Stimulated activated CD8-positive, alpha-beta memory T cell treated with anti-CD3 and anti-CD28 coated beads, Interleukin-2, amount 100 ng/mL, for 48 hours (primary cell): ENCODE data around the gene FGF5.
"Not testable (repeated sequence)": the region's sequence is repeated elsewhere in the genome, so short reads cannot be mapped to it uniquely, and the experiment has no call there.

Experiments
- DNase-seq, 2 donors: peaks; one replicate each; pipeline ENCODE4 v3.0.0-alpha.2; 2020; ENCODE audit warnings: low read depth in 2 of 2

The FGF5 gene

GRCh38 chr4:80253510-80253909 is 13.0 kb upstream of the FGF5 start:
- no peak for DNase-seq

DNA sequence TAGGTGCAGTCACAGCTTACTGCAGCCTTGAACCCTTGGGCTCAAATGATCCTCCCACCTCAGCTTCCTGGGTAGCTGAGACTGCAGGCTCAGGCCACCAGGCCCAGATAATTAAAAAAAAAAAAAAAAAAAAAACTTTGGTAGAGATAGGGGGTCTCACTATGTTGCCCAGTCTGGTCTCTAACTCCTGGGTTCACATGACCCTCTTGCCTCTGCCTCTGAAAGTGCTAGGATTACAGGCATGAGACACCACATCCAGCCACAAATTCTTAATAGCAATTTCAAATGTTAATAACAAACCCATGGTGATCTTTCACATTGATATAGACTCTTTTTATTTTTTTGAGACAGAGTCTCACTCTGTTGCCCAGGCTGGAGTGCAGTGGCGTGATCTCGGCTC is 12.3 kb upstream of the FGF5 start:
- no peak for DNase-seq

DNA sequence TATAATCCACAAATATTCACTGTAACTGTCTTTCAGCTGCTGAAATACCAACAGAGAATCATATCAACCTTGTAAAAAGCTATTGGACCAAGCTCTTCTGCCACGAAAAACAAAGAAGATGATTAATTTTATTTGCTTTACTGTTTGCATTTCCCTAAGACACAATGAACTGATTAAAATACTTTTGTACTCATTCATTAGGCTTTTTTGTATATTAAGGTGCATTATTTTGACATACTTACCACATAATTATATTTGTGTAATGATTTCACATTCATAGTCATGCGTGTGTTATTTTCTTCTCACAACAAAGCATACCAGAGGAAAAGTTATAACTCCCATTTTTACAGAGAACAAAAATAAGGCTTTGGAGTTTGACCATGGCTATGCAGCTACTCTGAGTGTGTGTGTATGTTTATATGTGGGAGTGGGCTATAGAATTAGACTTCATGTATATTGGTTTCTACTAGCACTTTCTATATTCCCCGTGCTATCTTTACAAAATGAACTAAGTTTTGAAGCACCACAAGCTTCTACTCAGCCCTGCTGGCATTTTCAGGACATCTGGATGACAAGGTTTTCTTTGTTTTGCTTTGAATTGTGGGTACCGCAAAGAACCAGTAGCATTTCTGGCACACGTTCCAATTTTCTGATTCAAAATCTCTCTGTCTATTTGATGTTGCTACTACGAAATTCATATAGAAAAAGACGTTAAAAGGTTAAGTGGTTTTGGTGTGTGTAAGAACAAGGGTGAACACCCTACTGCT is 11.0 kb upstream of the FGF5 start:
- no peak for DNase-seq

GRCh38 chr4:80257851-80258250 is 8.6 kb upstream of the FGF5 start:
- DNase-seq = no peak

GRCh38 chr4:80259012-80259411 is 7.5 kb upstream of the FGF5 start:
- no peak for DNase-seq

DNA sequence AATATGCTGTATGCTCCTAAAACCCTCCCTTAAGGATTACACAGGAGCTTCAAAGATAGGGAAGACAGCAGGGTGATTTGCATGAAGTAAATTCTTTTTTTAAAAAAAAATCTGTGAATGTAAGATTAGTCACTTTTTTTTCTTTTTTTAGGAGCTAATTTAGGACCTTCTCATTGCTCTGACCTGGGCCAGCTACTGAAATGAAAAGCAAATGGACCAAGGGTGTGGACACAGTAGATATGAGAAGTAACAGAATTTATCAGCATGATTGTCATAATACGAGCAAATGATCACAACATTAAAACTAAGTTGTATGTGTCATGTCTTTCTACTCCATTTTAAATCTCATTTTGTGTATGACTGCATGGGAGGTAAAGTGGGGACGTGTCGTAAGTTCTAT is 6.6 kb upstream of the FGF5 start:
- no peak for DNase-seq

- no peak for DNase-seq
Observed at GRCh38 chr4:80261989-80262600, 4.4 kb upstream of the FGF5 start.

GRCh38 chr4:80263541-80264351 is 2.7 kb upstream of the FGF5 start:
- DNase-seq = no peak

DNA sequence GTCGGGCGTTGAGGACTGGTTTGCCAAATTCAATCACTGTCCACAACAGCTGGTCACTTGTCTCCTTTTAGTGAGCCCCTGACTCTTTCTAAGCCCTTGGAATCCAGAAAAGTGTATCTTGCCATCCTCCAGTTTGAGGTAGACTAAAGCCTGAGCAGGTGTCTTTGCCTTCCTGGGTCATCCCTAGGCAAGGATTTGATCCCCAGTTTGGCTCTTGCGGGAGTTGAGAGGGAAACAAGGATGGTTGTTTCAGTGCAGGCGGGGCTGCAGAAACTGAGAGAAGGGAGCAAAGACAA is 2.2 kb upstream of the FGF5 start:
- no peak for DNase-seq

- DNase-seq = no peak
Observed at GRCh38 chr4:80264825-80265224, 1.6 kb upstream of the FGF5 start.

DNA sequence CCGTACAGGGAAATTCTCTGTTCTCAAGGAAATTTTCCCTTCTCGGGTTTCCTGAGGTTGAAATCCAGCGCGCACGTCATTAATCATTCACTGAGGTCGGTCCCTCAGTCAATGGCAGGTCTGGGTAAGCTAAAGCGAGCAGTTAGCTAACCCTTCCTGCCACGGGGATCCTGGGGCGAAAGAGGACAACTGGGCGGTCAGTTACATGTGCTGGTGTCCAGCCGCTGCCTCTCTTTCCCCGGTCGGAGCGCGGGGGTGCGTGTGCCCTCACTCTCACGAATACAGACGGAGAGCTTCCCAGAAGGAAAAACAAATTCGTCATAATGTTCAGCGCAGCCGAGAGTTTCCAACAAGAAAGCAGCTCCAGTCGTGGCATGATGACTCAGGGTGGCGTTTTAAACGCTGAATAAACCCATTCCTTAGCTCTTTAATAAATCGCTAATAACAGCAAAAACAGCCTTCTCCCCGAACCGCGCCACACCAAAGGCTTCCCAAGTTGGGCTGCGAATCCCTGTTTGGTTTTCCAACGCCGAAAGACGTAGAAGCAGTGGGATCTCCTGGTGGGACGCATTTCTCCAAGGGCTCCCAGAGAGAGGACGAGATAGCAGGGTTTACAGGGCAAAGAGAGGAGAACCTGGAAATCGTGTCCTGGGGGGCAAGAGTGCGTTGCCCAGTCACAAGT is 752 bp upstream of the FGF5 start:
- DNase-seq = no peak

DNA sequence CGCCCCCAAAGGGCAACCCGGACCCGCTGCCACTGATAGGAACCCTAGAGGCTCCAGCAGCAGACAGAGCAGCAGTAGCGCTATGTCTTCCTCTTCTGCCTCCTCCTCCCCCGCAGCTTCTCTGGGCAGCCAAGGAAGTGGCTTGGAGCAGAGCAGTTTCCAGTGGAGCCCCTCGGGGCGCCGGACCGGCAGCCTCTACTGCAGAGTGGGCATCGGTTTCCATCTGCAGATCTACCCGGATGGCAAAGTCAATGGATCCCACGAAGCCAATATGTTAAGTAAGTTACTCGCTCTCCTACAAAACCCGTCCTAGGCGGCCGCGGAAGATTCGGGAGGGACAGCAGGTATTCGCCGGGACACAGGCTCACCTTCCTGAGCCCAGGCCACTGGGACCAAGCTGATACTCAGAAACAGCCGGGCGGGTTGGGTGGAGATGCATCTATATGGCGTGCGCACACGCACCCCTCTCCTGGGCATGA is 477 bp downstream of the FGF5 start:
- DNase-seq = no peak

- no peak for DNase-seq
Observed at GRCh38 chr4:80268081-80268823, 1.8 kb downstream of the FGF5 start.

- DNase-seq = no peak
Observed at GRCh38 chr4:80268936-80269335, 2.5 kb downstream of the FGF5 start.

GRCh38 chr4:80270321-80270720 is 3.9 kb downstream of the FGF5 start:
- DNase-seq = no peak

GRCh38 chr4:80270868-80271267 is 4.4 kb downstream of the FGF5 start:
- no peak for DNase-seq

- DNase-seq = no peak
Observed at GRCh38 chr4:80271801-80272200, 5.3 kb downstream of the FGF5 start.

DNA sequence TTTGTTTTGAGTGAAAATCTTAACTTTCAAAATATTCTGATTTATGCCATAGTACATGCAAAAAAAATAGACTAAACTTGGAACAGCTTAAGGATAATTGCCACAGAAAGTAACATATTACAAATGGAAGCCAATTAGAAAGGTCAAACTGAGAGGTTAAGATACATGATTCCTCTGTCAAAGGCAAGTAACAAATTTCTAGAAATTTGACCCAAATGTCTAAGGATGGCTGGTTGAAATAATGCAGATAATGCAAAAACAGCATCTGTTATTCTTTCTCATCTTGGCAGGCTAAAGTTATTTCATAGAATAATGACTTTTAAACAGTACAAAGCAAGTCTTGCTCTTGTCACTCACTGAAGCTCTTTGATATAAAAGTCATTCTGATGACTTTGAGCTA is 10.5 kb downstream of the FGF5 start:
- DNase-seq = no peak

DNA sequence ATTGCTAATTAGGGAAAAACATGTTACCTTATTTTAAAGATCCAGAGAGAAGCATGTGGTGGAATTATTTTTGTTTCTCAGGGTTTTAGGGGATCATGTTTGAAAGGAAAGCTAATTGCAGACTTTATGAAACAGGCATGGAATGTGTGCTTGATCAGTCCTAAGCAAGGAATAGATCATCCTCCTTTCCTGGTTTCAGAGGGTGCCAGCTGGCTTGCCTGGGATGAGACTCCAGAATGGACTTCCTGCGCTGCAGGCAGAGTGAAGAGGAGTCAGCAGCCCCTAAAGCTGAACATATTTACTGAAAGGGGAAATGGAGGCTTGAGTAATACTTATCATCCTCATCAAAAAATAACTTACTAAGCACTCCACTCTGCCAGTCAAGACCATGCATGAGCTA is 13.3 kb downstream of the FGF5 start:
- no peak for DNase-seq

DNA sequence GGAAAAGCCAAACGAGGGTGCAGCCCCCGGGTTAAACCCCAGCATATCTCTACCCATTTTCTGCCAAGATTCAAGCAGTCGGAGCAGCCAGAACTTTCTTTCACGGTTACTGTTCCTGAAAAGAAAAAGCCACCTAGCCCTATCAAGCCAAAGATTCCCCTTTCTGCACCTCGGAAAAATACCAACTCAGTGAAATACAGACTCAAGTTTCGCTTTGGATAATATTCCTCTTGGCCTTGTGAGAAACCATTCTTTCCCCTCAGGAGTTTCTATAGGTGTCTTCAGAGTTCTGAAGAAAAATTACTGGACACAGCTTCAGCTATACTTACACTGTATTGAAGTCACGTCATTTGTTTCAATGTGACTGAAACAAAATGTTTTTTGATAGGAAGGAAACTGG is 20.0 kb downstream of the FGF5 start:
- no peak for DNase-seq

DNA sequence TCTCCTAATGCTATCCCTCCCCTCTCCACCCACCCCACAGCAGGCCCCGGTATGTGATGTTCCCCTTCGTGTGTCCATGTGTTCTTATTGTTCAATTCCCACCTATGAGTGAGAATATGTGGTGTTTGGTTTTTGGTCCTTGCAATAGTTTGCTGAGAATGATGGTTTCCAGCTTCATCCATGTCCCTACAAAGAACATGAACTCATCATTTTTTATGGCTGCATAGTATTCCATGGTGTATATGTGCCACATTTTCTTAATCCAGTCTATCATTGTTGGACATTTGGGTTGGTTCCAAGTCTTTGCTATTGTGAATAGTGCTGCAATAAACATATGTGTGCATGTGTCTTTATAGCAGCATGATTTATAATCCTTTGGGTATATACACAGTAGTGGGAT is 24.2 kb downstream of the FGF5 start:
- not testable (repeated sequence) for DNase-seq

DNA sequence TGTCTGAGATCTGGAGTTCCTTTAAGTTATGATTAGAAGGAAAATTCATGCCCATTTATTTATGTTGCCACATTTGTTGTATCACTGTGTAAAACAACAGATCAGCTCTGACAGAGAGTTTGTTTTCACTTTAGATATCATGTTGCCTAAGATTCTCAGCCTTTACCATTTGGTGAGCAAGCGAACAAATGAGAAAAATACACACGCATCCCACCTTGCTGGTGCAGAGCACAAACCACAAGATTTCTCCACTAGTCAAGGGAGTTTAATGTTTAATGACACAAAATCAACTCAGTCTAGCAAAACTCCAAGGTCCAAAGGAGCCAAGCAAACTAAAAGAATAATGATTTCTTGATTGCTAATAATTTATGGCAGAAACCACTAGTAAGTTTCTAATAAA is 27.7 kb downstream of the FGF5 start:
- DNase-seq = no peak
